Panc1 (cell line): Measurements from ENCODE around the gene LAMB3. TPM values are rescaled to one million over a fixed set of nuclear protein-coding genes. Genes with fewer than 3 reads are reported as not detected.
A peak's percentile ranks its signal among the peaks of the same experiment; 100 is the strongest.

Experiments used
- ATAC-seq: fragments of 200-7000 bp; cut with Tn5 transposase; 2 replicates; pipeline ENCODE4 v1.9.1; 2020; ENCODE audit warnings: mild to moderate bottlenecking, moderate library complexity
- BruUV-seq: library from RNA; stranded (reverse); fragments of 400-500 nt; replicated peaks from 2 replicates; lab custom pipeline; 2021; lab: Mats Ljungman, UMichigan
- CTCF ChIA-PET: fragments of 300-600 bp; sonication (Branson Sonifier 250); formaldehyde crosslinking; loops from one replicate; lab custom pipeline; 2022; ENCODE audit warnings: antibody characterized with exemption; lab: Charles Lee
- POLR2A ChIA-PET: fragments of 300-600 bp; sonication (Branson Sonifier 250); formaldehyde crosslinking; loops from one replicate; lab custom pipeline; 2022; ENCODE audit warnings: antibody characterized with exemption; lab: Charles Lee
- DNase-seq: peaks from one replicate; pipeline ENCODE4 v3.0.0-alpha.2; 2010; ENCODE audit warnings: low read depth, low spot score
- H3K27ac ChIP-seq: 2 replicates; pipeline ENCODE4 v1.5.1; 2011; ENCODE audit warnings: mild to moderate bottlenecking, low read length, inconsistent platforms
- H3K27me3 ChIP-seq: fragments of 200-500 bp; sonication (Bioruptor generic); 2 replicates; pipeline ENCODE4 v1.6.0; 2014; ENCODE audit warnings: low read length, inconsistent platforms; ENCODE audit not compliant: control insufficient read depth, insufficient read depth
- H3K36me3 ChIP-seq: fragments of 200-500 bp; sonication (Bioruptor generic); 2 replicates; pipeline ENCODE4 v1.5.1; 2014; ENCODE audit warnings: inconsistent platforms, mild to moderate bottlenecking, low read length, moderate library complexity; ENCODE audit not compliant: control insufficient read depth, insufficient read depth
- H3K4me1 ChIP-seq: 2 replicates; pipeline ENCODE4 v1.5.1; 2011; ENCODE audit warnings: inconsistent platforms, mild to moderate bottlenecking, low read length, moderate library complexity; ENCODE audit not compliant: control insufficient read depth, insufficient read depth
- H3K4me3 ChIP-seq, 2 experiments: 2 replicates each; pipeline ENCODE4 v1.5.1; 2011 to 2012; ENCODE audit warnings: low read depth in 2 of 2, low read length in 2 of 2, mild to moderate bottlenecking in 2 of 2, inconsistent platforms in 1 of 2, moderate library complexity in 1 of 2
- H3K9me3 ChIP-seq: fragments of 200-500 bp; sonication (Bioruptor generic); 2 replicates; pipeline ENCODE4 v1.5.1; 2014; ENCODE audit warnings: low read depth, mild to moderate bottlenecking, inconsistent platforms, low read length, moderate library complexity; ENCODE audit not compliant: control insufficient read depth, insufficient read depth
- POLR2AphosphoS5 ChIP-seq: IDR thresholded peaks from 2 replicates; pipeline ENCODE4 v1.6.1; 2012; ENCODE audit warnings: mild to moderate bottlenecking, low read depth, low read length, moderate library complexity
- SIN3A ChIP-seq: IDR thresholded peaks from 2 replicates; pipeline ENCODE4 v1.6.1; 2012; ENCODE audit warnings: low read depth, mild to moderate bottlenecking, low read length, moderate library complexity, borderline replicate concordance; ENCODE audit not compliant: insufficient read depth
- TCF7L2 ChIP-seq: IDR thresholded peaks from 2 replicates; pipeline ENCODE4 v1.6.1; 2011; ENCODE audit warnings: mild to moderate bottlenecking, low read depth, low read length, inconsistent platforms
- in situ Hi-C: cut with HindIII; loops from 2 replicates; pipeline ENCODE4 v1.10.0; 2016; ENCODE audit warnings: low sequenced_read_pairs, low pct_unique_long_range_greater_than_20kb
- intact Hi-C: fragments of 100-400 bp; cut with micrococcal nuclease; formaldehyde crosslinking; loops from one replicate; pipeline ENCODE4 v1.10.0; 2022; ENCODE audit not compliant: unreplicated experiment
- total RNA-seq: library from RNA; stranded (reverse); gene quantifications from one replicate; pipeline ENCODE4 v1.2.1, GENCODE V29; 2021; ENCODE audit not compliant: unreplicated experiment
- TF ChIP-seq, protein P1 (sequence below): fragments of 450-650 bp; IDR thresholded peaks from 2 replicates; pipeline ENCODE4 v1.5.1; 2017; ENCODE audit warnings: mild to moderate bottlenecking

Gene LAMB3
- total RNA-seq, 1 experiment from 2014 or later: 0.85 TPM

- no peak for DNase-seq
- no peak for ATAC-seq
- BruUV-seq: no TSS peak
- no peak for TF ChIP-seq SIN3A
- TF ChIP-seq POLR2AphosphoS5: no peak
- Histone ChIP-seq H3K4me1 (no peaks in the 10 kb centered on the region), H3K27ac (no peak overlapping the region), H3K36me3 (no peaks in the 10 kb centered on the region), H3K9me3 (no peaks in the 10 kb centered on the region), H3K27me3 (no peaks in the 10 kb centered on the region), H3K4me3 (no peak overlapping the region)
- ChIA-PET POLR2A (no interaction called here), CTCF (interaction anchor here (1.1 kb wide), 1 partner anchor 17 kb away, joined by 5 read pairs; no protein-coding TSS in a partner anchor)
- in situ Hi-C loops (no loop called here), intact Hi-C loops (no loop called here)
These were observed 23.5 kb downstream of the LAMB3 start for GRCh38 chr1:209628618-209629299.

DNA sequence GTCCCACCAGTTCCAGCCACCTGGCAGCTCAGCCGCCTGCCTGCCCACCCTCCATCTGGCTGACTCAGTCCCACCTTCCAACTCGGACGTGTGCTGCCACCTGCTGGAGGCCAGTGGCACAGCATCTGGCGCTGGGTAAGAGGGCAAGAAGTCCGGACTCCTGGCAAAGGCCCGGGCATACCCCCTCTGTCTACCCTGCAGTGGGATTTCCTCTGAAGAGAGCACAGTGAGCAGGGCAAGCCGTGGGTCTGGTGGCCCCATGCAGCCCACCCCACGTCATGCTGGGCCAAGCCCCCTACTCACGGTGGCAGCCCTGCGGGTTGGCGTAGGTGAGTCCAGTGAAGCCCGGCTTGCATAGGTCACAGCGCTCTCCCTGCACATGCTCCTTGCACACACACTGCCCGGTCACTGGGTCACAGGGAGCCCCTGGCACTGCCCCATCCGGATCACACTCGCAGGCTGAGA is 24.5 kb downstream of the LAMB3 start:
- DNase-seq (peak; percentile 43), ATAC-seq (peak; percentile 89)
- BruUV-seq: no TSS peak
- intact Hi-C loops: loop anchor here (2.0 kb wide), 1 partner anchor 51 kb away; no protein-coding TSS in a partner anchor
- H3K4me1 ChIP-seq: no peaks in the 10 kb centered on the region
- in situ Hi-C loops: no loop called here
- TF ChIP-seq, protein P1, sequence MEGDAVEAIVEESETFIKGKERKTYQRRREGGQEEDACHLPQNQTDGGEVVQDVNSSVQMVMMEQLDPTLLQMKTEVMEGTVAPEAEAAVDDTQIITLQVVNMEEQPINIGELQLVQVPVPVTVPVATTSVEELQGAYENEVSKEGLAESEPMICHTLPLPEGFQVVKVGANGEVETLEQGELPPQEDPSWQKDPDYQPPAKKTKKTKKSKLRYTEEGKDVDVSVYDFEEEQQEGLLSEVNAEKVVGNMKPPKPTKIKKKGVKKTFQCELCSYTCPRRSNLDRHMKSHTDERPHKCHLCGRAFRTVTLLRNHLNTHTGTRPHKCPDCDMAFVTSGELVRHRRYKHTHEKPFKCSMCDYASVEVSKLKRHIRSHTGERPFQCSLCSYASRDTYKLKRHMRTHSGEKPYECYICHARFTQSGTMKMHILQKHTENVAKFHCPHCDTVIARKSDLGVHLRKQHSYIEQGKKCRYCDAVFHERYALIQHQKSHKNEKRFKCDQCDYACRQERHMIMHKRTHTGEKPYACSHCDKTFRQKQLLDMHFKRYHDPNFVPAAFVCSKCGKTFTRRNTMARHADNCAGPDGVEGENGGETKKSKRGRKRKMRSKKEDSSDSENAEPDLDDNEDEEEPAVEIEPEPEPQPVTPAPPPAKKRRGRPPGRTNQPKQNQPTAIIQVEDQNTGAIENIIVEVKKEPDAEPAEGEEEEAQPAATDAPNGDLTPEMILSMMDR: peak; percentile 97
- TF ChIP-seq SIN3A: no peak
- H3K4me3 ChIP-seq: no peak overlapping the region
- H3K27me3 ChIP-seq: no peaks in the 10 kb centered on the region
- H3K27ac ChIP-seq: no peak overlapping the region
- H3K9me3 ChIP-seq: no peaks in the 10 kb centered on the region
- POLR2A ChIA-PET: no interaction called here
- CTCF ChIA-PET: no interaction called here
- H3K36me3 ChIP-seq: no peaks in the 10 kb centered on the region

GRCh38 chr1:209627027-209627731 is 25.0 kb downstream of the LAMB3 start:
- no peak for DNase-seq
- H3K27ac ChIP-seq: no peak overlapping the region
- H3K4me1 ChIP-seq: no peaks in the 10 kb centered on the region
- no peak overlapping the region for H3K4me3 ChIP-seq
- intact Hi-C loops: loop anchor here (2.0 kb wide), 1 partner anchor 50 kb away; no protein-coding TSS in a partner anchor
- ChIA-PET CTCF (no interaction called here), POLR2A (no interaction called here)
- no peaks in the 10 kb centered on the region for H3K27me3 ChIP-seq
- H3K9me3 ChIP-seq: no peaks in the 10 kb centered on the region
- H3K36me3 ChIP-seq: no peaks in the 10 kb centered on the region
- in situ Hi-C loops: no loop called here
- no TSS peak for BruUV-seq
- ATAC-seq: peak; percentile 37
- TF ChIP-seq TCF7L2: no peak
